Measurements from ENCODE around the gene AMACR. TPM values are rescaled to one million over a fixed set of nuclear protein-coding genes. Genes with fewer than 3 reads are reported as not detected.
"Not testable (repeated sequence)": the region's sequence is repeated elsewhere in the genome, so short reads cannot be mapped to it uniquely, and the experiment has no call there.

The AMACR gene
- total and polyA plus RNA-seq, 2 donors (not counting 3 experiments of a cell fraction or from before 2014, with no cell fraction given): 6.7 to 8.7 TPM

DNA sequence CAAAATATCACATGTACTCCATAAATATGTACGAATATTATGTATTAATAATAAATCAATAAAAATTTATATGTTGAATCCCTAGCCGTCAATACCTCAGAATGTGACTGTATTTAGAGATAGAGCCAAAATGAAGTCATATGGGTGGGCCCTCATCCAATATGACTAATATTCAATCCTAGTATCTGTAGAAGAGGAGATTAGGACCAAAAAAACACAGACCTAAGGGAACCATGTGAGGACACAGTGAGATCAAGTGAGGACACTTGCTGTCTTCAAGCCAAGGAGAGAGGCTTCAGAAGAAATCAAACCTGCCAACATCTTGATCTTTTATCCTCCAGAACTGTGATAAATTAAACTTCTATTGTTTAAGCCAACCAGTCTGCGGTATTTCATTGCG, 3.7 kb upstream of the AMACR start:
- ChIA-PET POLR2A (no interaction called here), CTCF (interaction anchor here (1.6 kb wide), 1 partner anchor 10 kb away, joined by 3 read pairs; no protein-coding TSS in a partner anchor)
- Histone ChIP-seq H3K27me3 (ENCODE audit: control insufficient read depth in 2 of 2, insufficient read depth in 2 of 2, low read length in 2 of 2) (peaks cover 0 to 10% of the 10 kb centered on the region in 2 experiments), H3K27ac (ENCODE audit: insufficient read depth, low read depth, low read length) (no peak overlapping the region), H3K4me1 (ENCODE audit: control insufficient read depth, extremely low read depth, insufficient read depth, low read length) (peaks cover 13% of the 10 kb centered on the region), H3K36me3 (ENCODE audit: control insufficient read depth in 2 of 2, extremely low read depth in 1 of 2, insufficient read depth in 2 of 2, low read length in 2 of 2) (no peaks in the 10 kb centered on the region), H3K79me2 (ENCODE audit: control insufficient read depth, insufficient read depth, low read length) (no peaks in the 10 kb centered on the region), H3K4me3 (replicated peaks in 1 of 3; ENCODE audit: insufficient read depth in 1 of 3, low read depth in 1 of 3, low read length in 3 of 3) (no peak overlapping the region), H2AFZ (ENCODE audit: low read depth, low read length) (no peak overlapping the region), H3K4me2 (ENCODE audit: insufficient read depth, low read length) (no peak overlapping the region), H3K9ac (replicated peaks; ENCODE audit: extremely low read depth, insufficient read depth, low read length) (no peak overlapping the region), H3K9me3 (replicated peaks; ENCODE audit: control insufficient read depth, insufficient read depth, low read length) (no peaks in the 10 kb centered on the region), H3K9me1 (replicated peaks; ENCODE audit: control insufficient read depth, extremely low read depth, insufficient read depth, low read length) (no peaks in the 10 kb centered on the region), H4K20me1 (replicated peaks; ENCODE audit: control insufficient read depth, extremely low read depth, insufficient read depth, low read length) (no peaks in the 10 kb centered on the region)
- DNase-seq (ENCODE audit: low read depth, low spot score) (no peak), FAIRE-seq (no peak)
- TF ChIP-seq, protein P1, sequence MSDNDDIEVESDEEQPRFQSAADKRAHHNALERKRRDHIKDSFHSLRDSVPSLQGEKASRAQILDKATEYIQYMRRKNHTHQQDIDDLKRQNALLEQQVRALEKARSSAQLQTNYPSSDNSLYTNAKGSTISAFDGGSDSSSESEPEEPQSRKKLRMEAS (IDR thresholded peaks at IDR 0.05; ENCODE audit: insufficient read depth, insufficient read length): no peak
- TF ChIP-seq FOS (IDR thresholded peaks at IDR 0.05; ENCODE audit: borderline replicate concordance, insufficient read depth, low read length): no peak
- TF ChIP-seq EZH2 (IDR thresholded peaks at IDR 0.05; ENCODE audit: borderline replicate concordance, low read depth, low read length, severe bottlenecking): no peak
- TF ChIP-seq JUN (IDR thresholded peaks at IDR 0.05; ENCODE audit: borderline replicate concordance, insufficient read depth, insufficient read length, low read depth): no peak
- TF ChIP-seq GATA2 (IDR thresholded peaks at IDR 0.05; ENCODE audit: insufficient read depth, insufficient read length, low read depth, low read length): no peak
- TF ChIP-seq MYC (IDR thresholded peaks at IDR 0.05; ENCODE audit: low read depth, low read length): no peak
- TF ChIP-seq, protein P2, sequence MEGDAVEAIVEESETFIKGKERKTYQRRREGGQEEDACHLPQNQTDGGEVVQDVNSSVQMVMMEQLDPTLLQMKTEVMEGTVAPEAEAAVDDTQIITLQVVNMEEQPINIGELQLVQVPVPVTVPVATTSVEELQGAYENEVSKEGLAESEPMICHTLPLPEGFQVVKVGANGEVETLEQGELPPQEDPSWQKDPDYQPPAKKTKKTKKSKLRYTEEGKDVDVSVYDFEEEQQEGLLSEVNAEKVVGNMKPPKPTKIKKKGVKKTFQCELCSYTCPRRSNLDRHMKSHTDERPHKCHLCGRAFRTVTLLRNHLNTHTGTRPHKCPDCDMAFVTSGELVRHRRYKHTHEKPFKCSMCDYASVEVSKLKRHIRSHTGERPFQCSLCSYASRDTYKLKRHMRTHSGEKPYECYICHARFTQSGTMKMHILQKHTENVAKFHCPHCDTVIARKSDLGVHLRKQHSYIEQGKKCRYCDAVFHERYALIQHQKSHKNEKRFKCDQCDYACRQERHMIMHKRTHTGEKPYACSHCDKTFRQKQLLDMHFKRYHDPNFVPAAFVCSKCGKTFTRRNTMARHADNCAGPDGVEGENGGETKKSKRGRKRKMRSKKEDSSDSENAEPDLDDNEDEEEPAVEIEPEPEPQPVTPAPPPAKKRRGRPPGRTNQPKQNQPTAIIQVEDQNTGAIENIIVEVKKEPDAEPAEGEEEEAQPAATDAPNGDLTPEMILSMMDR (IDR thresholded peaks at IDR 0.05; ENCODE audit: extremely low read depth in 1 of 2, insufficient read depth in 1 of 2, low read depth in 1 of 2, low read length in 2 of 2): no peak
- TF ChIP-seq POLR2AphosphoS5 (IDR thresholded peaks at IDR 0.05; ENCODE audit: insufficient read depth, low read depth, low read length): no peak
- no peak for TF ChIP-seq POLR2A (IDR thresholded peaks at IDR 0.05; ENCODE audit: low read depth, low read length)
- BruUV-seq (replicated peaks): no TSS peak
- intact Hi-C loops (cut with micrococcal nuclease) (no loop called here), dilution Hi-C loops (cut with MboI; ENCODE audit: extremely low pct_ligation_motif_present, low sequenced_read_pairs) (no loop called here)

GRCh38 chr5:34010146-34010545, 2.3 kb upstream of the AMACR start:
- H3K4me1 ChIP-seq (ENCODE audit: control insufficient read depth, extremely low read depth, insufficient read depth, low read length): peaks cover 14% of the 10 kb centered on the region
- H3K27ac ChIP-seq (ENCODE audit: insufficient read depth, low read depth, low read length); dilution Hi-C loops (cut with MboI; ENCODE audit: extremely low pct_ligation_motif_present, low sequenced_read_pairs); H3K9ac ChIP-seq (replicated peaks; ENCODE audit: extremely low read depth, insufficient read depth, low read length); H3K36me3 ChIP-seq (ENCODE audit: control insufficient read depth in 2 of 2, extremely low read depth in 1 of 2, insufficient read depth in 2 of 2, low read length in 2 of 2); H3K9me1 ChIP-seq (replicated peaks; ENCODE audit: control insufficient read depth, extremely low read depth, insufficient read depth, low read length); CTCF ChIA-PET; POLR2A ChIA-PET; BruUV-seq (replicated peaks); FAIRE-seq; H3K9me3 ChIP-seq (replicated peaks; ENCODE audit: control insufficient read depth, insufficient read depth, low read length); H4K20me1 ChIP-seq (replicated peaks; ENCODE audit: control insufficient read depth, extremely low read depth, insufficient read depth, low read length); H3K27me3 ChIP-seq (ENCODE audit: control insufficient read depth in 2 of 2, insufficient read depth in 2 of 2, low read length in 2 of 2); H3K4me2 ChIP-seq (ENCODE audit: insufficient read depth, low read length); DNase-seq (ENCODE audit: low read depth, low spot score); intact Hi-C loops (cut with micrococcal nuclease); H3K79me2 ChIP-seq (ENCODE audit: control insufficient read depth, insufficient read depth, low read length); H2AFZ ChIP-seq (ENCODE audit: low read depth, low read length); H3K4me3 ChIP-seq (replicated peaks in 1 of 3; ENCODE audit: insufficient read depth in 1 of 3, low read depth in 1 of 3, low read length in 3 of 3): not testable (repeated sequence)
